T-helper 2 cell (primary cell): ENCODE data around the gene SMC1B.
"Not testable (repeated sequence)": the region's sequence is repeated elsewhere in the genome, so short reads cannot be mapped to it uniquely, and the experiment has no call there.

Source experiments
- DNase-seq, 5 experiments: peaks; one replicate each; pipeline versions ENCODE4 v3.0.0 to v3.0.0-alpha.2; 2012 to 2022

The SMC1B gene

GRCh38 chr22:45296628-45297297, 116.6 kb downstream of the SMC1B start:
- DNase-seq = peak in 2 of 5 experiments; percentile 33 to 88

GRCh38 chr22:45295492-45295891, 117.9 kb downstream of the SMC1B start:
- DNase-seq = no peak

- DNase-seq = not testable (repeated sequence)
Observed at GRCh38 chr22:45295004-45295403, 118.4 kb downstream of the SMC1B start.
